Measurements from ENCODE around the gene MAPT.
"Not testable (repeated sequence)": the region's sequence is repeated elsewhere in the genome, so short reads cannot be mapped to it uniquely, and the experiment has no call there.

The MAPT gene

GRCh38 chr17:45955326-45955725 lies 61.0 kb downstream of the MAPT start:
- TF ChIP-seq CTCF (IDR thresholded peaks at IDR 0.05; ENCODE audit: low read depth, low read length) = no peak
- no peak for TF ChIP-seq MAX (IDR thresholded peaks at IDR 0.05; ENCODE audit: low read depth, low read length)
- no peak for TF ChIP-seq POLR2A (IDR thresholded peaks at IDR 0.05; ENCODE audit: extremely low read depth, insufficient read length)

GRCh38 chr17:45956090-45956489 lies 61.7 kb downstream of the MAPT start:
- no peak overlapping the region for H3K4me3 ChIP-seq (ENCODE audit: low read depth, low read length)
- TF ChIP-seq MAX (IDR thresholded peaks at IDR 0.05; ENCODE audit: low read depth, low read length) = no peak
- no peak for DNase-seq (ENCODE audit: low read depth)

More at GRCh38 chr17:45955326-45955725, 61.0 kb downstream of the MAPT start:
- DNase-seq (ENCODE audit: low read depth) = no peak
- H3K4me3 ChIP-seq (ENCODE audit: low read depth, low read length) = no peak overlapping the region

GRCh38 chr17:45956746-45957145 lies 62.4 kb downstream of the MAPT start:
- not testable (repeated sequence) for H3K4me3 ChIP-seq (ENCODE audit: low read depth, low read length); DNase-seq (ENCODE audit: low read depth)

- TF ChIP-seq MAX (IDR thresholded peaks at IDR 0.05; ENCODE audit: low read depth, low read length) (no peak), POLR2A (IDR thresholded peaks at IDR 0.05; ENCODE audit: extremely low read depth, insufficient read length) (no peak)
- no peak overlapping the region for H3K4me3 ChIP-seq (ENCODE audit: low read depth, low read length)
- DNase-seq (ENCODE audit: low read depth) = no peak
Measured at GRCh38 chr17:45958307-45958706, 64.0 kb downstream of the MAPT start.

GRCh38 chr17:45958994-45959665 lies 64.8 kb downstream of the MAPT start:
- H3K4me3 ChIP-seq (ENCODE audit: low read depth, low read length) = no peak overlapping the region
- TF ChIP-seq CTCF (IDR thresholded peaks at IDR 0.05; ENCODE audit: low read depth, low read length) (no peak), POLR2A (IDR thresholded peaks at IDR 0.05; ENCODE audit: extremely low read depth, insufficient read length) (no peak)
- no peak for DNase-seq (ENCODE audit: low read depth)

GRCh38 chr17:45960311-45960710 lies 66.0 kb downstream of the MAPT start:
- TF ChIP-seq MYC (IDR thresholded peaks at IDR 0.05; ENCODE audit: low read depth, low read length) (no peak), POLR2A (IDR thresholded peaks at IDR 0.05; ENCODE audit: extremely low read depth, insufficient read length) (no peak), MAX (IDR thresholded peaks at IDR 0.05; ENCODE audit: low read depth, low read length) (no peak), CTCF (IDR thresholded peaks at IDR 0.05; ENCODE audit: low read depth, low read length) (no peak)
- no peak overlapping the region for H3K4me3 ChIP-seq (ENCODE audit: low read depth, low read length)
- DNase-seq (ENCODE audit: low read depth) = no peak

- TF ChIP-seq MAX (IDR thresholded peaks at IDR 0.05; ENCODE audit: low read depth, low read length) (no peak), CTCF (IDR thresholded peaks at IDR 0.05; ENCODE audit: low read depth, low read length) (no peak), MYC (IDR thresholded peaks at IDR 0.05; ENCODE audit: low read depth, low read length) (no peak), POLR2A (IDR thresholded peaks at IDR 0.05; ENCODE audit: extremely low read depth, insufficient read length) (no peak)
- H3K4me3 ChIP-seq (ENCODE audit: low read depth, low read length) = no peak overlapping the region
- no peak for DNase-seq (ENCODE audit: low read depth)
Measured at GRCh38 chr17:45961206-45961605, 66.9 kb downstream of the MAPT start.

Data from NB4 (cell line).